DND-41 (cell line): Measurements from ENCODE around the gene VPS37C.

ENCODE experiments used
- ATAC-seq: fragments of 200-7000 bp; cut with Tn5 transposase; 3 replicates; pipeline ENCODE4 v1.9.1; 2021; ENCODE audit warnings: low read depth; ENCODE audit not compliant: insufficient read depth
- DNase-seq: peaks from one replicate; pipeline ENCODE4 v3.0.0-alpha.2; 2020
- H2AFZ ChIP-seq: 2 replicates; pipeline ENCODE4 v1.6.0; 2012; ENCODE audit warnings: low read depth, low read length
- H3K27ac ChIP-seq: 2 replicates; pipeline ENCODE4 v1.5.1; 2012; ENCODE audit warnings: low read length, inconsistent platforms
- H3K27me3 ChIP-seq: fragments of 200-600 bp; sonication (generic); 2 replicates; pipeline ENCODE4 v1.6.0; 2012; ENCODE audit warnings: low read length, mild to moderate bottlenecking, inconsistent platforms; ENCODE audit not compliant: insufficient read depth, poor library complexity
- H3K36me3 ChIP-seq: 2 replicates; pipeline ENCODE4 v1.5.1; 2012; ENCODE audit warnings: low read length, inconsistent platforms; ENCODE audit not compliant: insufficient read depth
- H3K4me1 ChIP-seq: 2 replicates; pipeline ENCODE4 v1.5.1; 2012; ENCODE audit warnings: mild to moderate bottlenecking, low read length; ENCODE audit not compliant: insufficient read depth
- H3K4me2 ChIP-seq: 2 replicates; pipeline ENCODE4 v1.6.0; 2012; ENCODE audit warnings: mild to moderate bottlenecking, moderate library complexity, low read length, inconsistent platforms; ENCODE audit not compliant: insufficient read depth
- H3K4me3 ChIP-seq, 2 experiments: fragments of 200-600 bp in 1 of 2; shearing (Covaris generic) in 1 of 2; 2 replicates each; pipeline ENCODE4 v1.5.1; 2012 to 2016; ENCODE audit warnings: inconsistent platforms in 2 of 2, low read length in 2 of 2, mild to moderate bottlenecking in 2 of 2, low read depth in 1 of 2, moderate library complexity in 1 of 2
- H3K79me2 ChIP-seq: 2 replicates; pipeline ENCODE4 v1.6.0; 2012; ENCODE audit warnings: low read length, inconsistent platforms; ENCODE audit not compliant: insufficient read depth
- H3K9ac ChIP-seq: 2 replicates; pipeline ENCODE4 v1.6.0; 2012; ENCODE audit warnings: low read depth, mild to moderate bottlenecking, inconsistent platforms, low read length, moderate library complexity
- H3K9me3 ChIP-seq: 2 replicates; pipeline ENCODE4 v1.5.1; 2012; ENCODE audit warnings: low read length, moderate library complexity, mild to moderate bottlenecking, inconsistent platforms; ENCODE audit not compliant: insufficient read depth, severe bottlenecking
- H4K20me1 ChIP-seq: 2 replicates; pipeline ENCODE4 v1.6.0; 2012; ENCODE audit warnings: low read length; ENCODE audit not compliant: insufficient read depth
- CTCF ChIP-seq: IDR thresholded peaks from 2 replicates; pipeline ENCODE4 v1.5.1; 2012; ENCODE audit warnings: borderline replicate concordance, low read length, moderate library complexity, mild to moderate bottlenecking; ENCODE audit not compliant: poor library complexity, severe bottlenecking; ENCODE audit errors: extremely low read depth
- EZH2 ChIP-seq: IDR thresholded peaks from 3 replicates; pipeline ENCODE4 v1.6.1; 2012; ENCODE audit warnings: borderline replicate concordance, low read depth, mild to moderate bottlenecking, moderate library complexity, low read length, inconsistent platforms; ENCODE audit not compliant: severe bottlenecking

VPS37C gene

DNA sequence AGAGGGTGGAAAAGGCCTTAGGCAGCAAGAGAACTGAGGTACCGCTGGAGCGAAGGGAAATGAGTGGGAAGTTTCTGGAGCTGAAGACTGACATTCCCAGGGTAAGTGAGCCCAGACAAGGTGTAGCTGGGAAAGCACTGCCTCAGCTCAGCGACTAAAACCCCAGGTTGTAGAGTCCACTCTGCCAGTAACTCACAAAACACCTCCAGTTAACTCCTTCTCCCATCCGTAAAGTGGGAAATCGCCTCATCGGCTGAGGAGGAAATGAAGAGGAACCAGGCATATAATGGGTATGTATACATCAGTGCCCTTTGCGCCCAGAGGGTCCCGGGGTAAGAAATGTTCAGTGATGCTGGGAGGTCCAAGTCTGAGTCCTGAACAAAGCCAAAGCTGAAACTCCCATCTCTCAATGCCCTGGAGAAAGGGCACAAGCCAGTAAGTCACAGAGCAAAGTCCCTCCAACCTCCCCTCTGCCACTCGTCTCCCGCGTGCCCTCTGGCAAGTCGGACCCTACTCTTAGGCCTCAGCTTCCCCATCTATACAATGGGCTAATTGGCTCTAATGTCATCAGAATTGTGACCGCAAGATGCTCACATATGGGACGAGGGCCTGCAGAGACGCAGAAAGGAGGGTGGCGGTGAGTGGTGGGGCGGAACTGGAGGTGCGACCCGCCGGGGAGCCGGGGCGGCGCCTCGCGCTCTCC is 588 bp downstream of the VPS37C start:
- TF ChIP-seq EZH2 (no peak), CTCF (no peak)
- H3K4me3 ChIP-seq: peak overlapping the region; percentile 13 to 65; a peak in 3 of 4 replicates
- H3K79me2 ChIP-seq: no peaks in the 10 kb centered on the region
- H3K9ac ChIP-seq: peak overlapping the region; percentile 54
- peak overlapping the region; percentile 77 for H2AFZ ChIP-seq
- no peaks in the 10 kb centered on the region for H3K36me3 ChIP-seq
- no peaks in the 10 kb centered on the region for H4K20me1 ChIP-seq
- H3K27me3 ChIP-seq: no peaks in the 10 kb centered on the region
- no peaks in the 10 kb centered on the region for H3K9me3 ChIP-seq
- H3K4me2 ChIP-seq: peak overlapping the region; percentile 85
- ATAC-seq: no peak
- DNase-seq: no peak
- H3K4me1 ChIP-seq: peaks cover 23% of the 10 kb centered on the region
- H3K27ac ChIP-seq: peak overlapping the region; percentile 66

DNA sequence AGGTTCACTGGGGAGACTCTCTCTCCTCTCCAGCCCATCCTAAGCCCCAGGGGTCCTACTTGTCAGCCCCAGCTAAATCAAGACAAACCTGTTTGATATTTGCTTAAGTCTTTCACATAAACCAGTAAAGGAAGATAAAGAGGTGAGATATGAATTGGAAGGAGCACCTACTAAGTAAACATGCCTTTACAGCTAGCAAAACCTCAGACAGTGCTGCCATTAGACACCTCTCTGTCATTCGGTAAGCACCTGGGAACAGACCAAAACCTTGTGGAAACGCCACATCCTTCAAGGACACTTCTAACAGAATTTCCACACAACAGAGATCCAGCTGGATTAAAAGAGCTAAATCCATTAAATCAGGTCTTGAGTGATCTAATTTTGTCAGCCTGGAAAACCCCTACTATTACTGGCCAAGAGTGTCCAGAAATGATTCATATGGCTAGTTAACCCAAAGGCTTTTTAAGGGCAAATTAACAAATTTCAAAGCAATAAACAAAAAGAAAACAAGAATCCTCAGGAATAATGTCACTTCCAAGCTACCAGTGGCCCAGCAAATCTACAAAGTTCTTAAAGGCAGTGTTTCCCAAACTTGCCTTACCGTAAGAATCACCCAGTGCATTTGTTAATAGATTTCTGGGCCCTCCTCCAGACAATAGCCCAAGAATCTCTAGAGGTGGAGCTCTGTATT is 2.4 kb downstream of the VPS37C start:
- Histone ChIP-seq H3K4me2 (no peak overlapping the region), H4K20me1 (no peaks in the 10 kb centered on the region), H2AFZ (no peak overlapping the region), H3K4me1 (peaks cover 23% of the 10 kb centered on the region), H3K27ac (no peak overlapping the region), H3K9me3 (no peaks in the 10 kb centered on the region), H3K27me3 (no peaks in the 10 kb centered on the region), H3K36me3 (no peaks in the 10 kb centered on the region), H3K4me3 (no peak overlapping the region), H3K79me2 (no peaks in the 10 kb centered on the region), H3K9ac (no peak overlapping the region)
- DNase-seq: no peak
- no peak for ATAC-seq
- TF ChIP-seq EZH2 (no peak), CTCF (no peak)

DNA sequence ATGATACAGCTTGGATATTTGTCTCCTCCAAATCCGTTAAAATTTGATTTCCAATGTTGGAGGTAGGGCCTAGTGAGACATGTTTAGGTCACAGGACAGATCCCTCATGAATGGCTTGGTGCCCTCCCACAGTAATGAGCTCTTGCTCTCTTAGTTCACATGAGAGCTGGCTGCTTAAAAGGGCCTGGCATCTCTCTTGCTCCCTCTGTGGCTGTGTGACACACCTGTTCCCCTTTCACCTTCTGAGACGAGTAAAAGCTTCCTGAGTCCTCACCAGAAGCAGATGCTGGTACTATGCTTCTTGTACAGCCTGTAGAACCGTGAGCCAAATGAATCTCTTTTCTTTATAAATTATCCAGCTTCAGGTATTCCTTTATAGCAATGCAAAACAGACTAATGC is 3.5 kb downstream of the VPS37C start:
- H3K79me2 ChIP-seq: no peaks in the 10 kb centered on the region
- no peak overlapping the region for H2AFZ ChIP-seq
- no peak overlapping the region for H3K4me3 ChIP-seq
- no peak for ATAC-seq
- H4K20me1 ChIP-seq: no peaks in the 10 kb centered on the region
- H3K4me1 ChIP-seq: peaks cover 23% of the 10 kb centered on the region
- H3K9ac ChIP-seq: no peak overlapping the region
- no peaks in the 10 kb centered on the region for H3K36me3 ChIP-seq
- no peaks in the 10 kb centered on the region for H3K27me3 ChIP-seq
- no peaks in the 10 kb centered on the region for H3K9me3 ChIP-seq
- DNase-seq: no peak
- TF ChIP-seq EZH2: no peak
- TF ChIP-seq CTCF: no peak
- H3K27ac ChIP-seq: no peak overlapping the region
- H3K4me2 ChIP-seq: no peak overlapping the region
